GM23338 (cell line): ENCODE measurements around the gene RHBDD1. TPM values are rescaled to one million over a fixed set of nuclear protein-coding genes. Genes with fewer than 3 reads are reported as not detected.

ENCODE experiments used
- polyA plus RNA-seq: library from polyadenylated mRNA; unstranded; fragments of >200 nt; fragmentation: Nextera tagmentation; extraction: Ambion mirVana; gene quantifications from 2 replicates; pipeline ENCODE4 v1.2.1, GENCODE V29; 2016
- small RNA-seq: library from RNA; depleted of rRNA; stranded (forward); fragments of <200 nt; gene quantifications from one replicate; pipeline ENCODE3, GENCODE V24; 2014; ENCODE audit warnings: low replicate concordance
- total RNA-seq: library from RNA; depleted of rRNA; stranded (reverse); fragments of >200 nt; shearing (Covaris generic); gene quantifications from 2 replicates; pipeline ENCODE4 v1.2.3, GENCODE V29; 2014; rRNA removed

RHBDD1 gene
- total and polyA plus RNA-seq, 2 experiments from 2014 or later: 7.3 to 13.0 TPM

Small RNA genes within 50 kb of the gene (small RNA-seq; reads per million reads assigned to genes)
- not detected for gene RF00554

Other genes starting within 250 kb of the RHBDD1 start
- 20.4 and 26.2 TPM in 2 replicates for gene IRS1, start 36.2 kb upstream of the RHBDD1 start, total RNA-seq
- 6.2 and 6.9 TPM in 2 replicates for gene IRS1, start 36.2 kb upstream of the RHBDD1 start, polyA plus RNA-seq